GM18526 (cell line): ENCODE results near the gene QARS1.

ENCODE experiments used
- POLR2A ChIP-seq: IDR thresholded peaks from 3 replicates; pipeline ENCODE4 v1.6.1; 2011; ENCODE audit not compliant: insufficient read length; ENCODE audit errors: extremely low read depth

QARS1 gene

DNA sequence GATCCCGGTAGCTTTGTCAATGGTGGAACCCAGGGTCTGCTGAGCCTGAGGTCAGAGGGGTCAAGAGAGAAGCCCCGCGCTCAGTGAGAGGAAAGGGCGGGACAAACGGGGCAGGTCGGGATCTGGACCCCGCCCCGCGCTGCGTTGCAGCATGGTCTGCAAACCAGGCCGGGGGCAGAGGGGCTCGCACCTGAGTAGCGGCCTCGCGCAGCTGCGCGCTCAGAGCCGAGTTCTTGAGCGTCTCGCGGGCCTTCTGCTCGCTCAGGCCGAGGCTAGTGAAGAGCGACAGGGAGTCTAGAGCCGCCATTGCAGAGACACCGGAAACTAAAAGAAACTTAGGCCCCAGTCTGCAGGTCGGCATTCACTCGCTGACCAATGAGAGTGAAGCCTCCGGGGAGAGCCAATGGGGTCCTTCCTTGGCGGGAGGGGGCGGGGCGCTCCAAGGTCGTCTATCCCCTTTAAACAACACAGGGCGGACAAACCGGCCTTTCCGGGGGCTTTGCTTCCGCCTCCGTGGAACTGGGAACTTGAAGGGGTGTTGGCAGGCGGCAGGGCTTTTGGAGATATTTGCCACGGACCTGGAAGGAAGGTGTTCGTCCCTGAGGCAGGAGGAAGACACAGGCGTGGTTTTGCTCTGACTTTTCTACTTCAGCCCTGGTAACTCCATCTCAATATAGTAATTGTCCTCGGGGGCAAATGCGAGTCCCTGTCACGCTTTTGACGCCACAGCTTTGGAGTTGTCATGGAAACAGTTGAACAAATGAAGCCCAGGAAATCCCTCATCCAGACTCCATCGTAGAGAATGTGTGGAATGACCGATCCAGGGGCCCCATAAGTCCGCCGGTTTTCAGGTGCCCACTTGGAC is at the start of gene QARS1:
TSS of gene QARS1 (minus strand) at position 331 of the 865 bp plus-strand sequence. CDS start at position 307, 24 bp downstream.
- TF ChIP-seq POLR2A: peak; percentile 80

DNA sequence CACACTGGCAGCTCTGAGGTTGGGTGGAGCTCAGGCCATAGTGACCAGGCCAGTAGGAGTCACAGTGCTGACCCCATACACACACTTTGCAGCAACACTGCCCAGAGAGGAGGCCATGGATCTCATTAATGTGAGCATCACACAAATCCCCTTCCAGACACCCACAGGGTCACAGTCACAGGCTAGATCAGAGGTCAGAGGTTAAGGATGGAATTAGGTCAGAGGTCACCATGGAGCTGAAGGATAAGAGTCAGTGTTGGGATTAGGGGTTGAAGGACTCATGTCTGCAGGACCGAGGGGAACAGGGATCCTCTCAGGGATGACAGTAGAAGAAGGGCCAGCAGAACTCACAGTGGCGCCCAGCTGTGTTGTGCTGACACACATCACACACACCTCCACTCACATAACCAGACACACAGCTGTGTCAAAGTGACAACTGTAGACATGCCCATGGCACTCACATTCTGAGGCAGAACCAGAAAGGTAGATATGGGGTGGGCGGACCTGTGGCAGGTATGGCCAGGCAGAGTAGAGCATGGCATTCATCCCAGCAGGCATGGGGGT is 48.9 kb upstream of the QARS1 start:
- no peak for TF ChIP-seq POLR2A

DNA sequence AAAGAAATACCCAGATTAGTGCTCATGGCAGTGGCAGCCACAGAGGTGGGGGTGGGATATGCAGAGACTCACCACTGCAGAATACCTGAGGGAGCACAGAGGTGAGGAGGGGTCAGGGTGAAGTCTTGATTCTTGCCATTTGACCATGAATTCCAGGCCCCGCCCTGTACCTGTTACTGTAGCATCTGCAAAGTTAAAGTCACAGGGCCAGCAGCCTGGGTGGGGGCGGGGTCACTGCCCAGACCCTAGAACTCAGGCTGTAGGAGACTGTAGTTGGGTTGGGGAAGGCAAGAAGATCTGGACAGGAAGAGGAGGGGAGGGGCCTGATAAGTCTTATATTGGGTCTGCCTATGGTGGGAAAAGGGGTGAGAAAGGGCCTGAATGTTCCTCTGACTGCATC is 47.1 kb upstream of the QARS1 start:
- TF ChIP-seq POLR2A: no peak

GRCh38 chr3:49148159-49148558 is 43.6 kb upstream of the QARS1 start:
- no peak for TF ChIP-seq POLR2A

GRCh38 chr3:49140080-49140479 is 35.5 kb upstream of the QARS1 start:
- no peak for TF ChIP-seq POLR2A

DNA sequence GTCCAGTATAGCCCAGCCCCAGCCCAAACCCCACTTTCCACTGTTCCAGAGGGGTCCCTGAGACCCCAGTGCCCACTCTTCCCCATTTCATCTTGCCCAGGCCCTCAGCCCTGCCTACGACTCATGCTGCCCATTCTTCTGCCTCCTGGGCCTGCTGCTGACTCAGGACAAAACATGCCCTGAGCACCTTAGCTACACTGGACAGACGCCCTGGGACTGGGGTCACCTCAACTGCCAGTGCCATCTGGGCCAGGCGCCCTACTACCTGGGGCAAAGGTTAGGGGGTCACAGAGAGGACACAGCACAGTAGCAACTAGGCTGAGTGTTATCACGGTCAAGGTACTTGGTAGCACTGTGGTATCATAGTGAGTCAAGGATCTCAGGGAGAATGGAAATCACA is 30.9 kb upstream of the QARS1 start:
- TF ChIP-seq POLR2A: no peak

- no peak for TF ChIP-seq POLR2A
Observed at GRCh38 chr3:49134471-49135265, 30.1 kb upstream of the QARS1 start.

DNA sequence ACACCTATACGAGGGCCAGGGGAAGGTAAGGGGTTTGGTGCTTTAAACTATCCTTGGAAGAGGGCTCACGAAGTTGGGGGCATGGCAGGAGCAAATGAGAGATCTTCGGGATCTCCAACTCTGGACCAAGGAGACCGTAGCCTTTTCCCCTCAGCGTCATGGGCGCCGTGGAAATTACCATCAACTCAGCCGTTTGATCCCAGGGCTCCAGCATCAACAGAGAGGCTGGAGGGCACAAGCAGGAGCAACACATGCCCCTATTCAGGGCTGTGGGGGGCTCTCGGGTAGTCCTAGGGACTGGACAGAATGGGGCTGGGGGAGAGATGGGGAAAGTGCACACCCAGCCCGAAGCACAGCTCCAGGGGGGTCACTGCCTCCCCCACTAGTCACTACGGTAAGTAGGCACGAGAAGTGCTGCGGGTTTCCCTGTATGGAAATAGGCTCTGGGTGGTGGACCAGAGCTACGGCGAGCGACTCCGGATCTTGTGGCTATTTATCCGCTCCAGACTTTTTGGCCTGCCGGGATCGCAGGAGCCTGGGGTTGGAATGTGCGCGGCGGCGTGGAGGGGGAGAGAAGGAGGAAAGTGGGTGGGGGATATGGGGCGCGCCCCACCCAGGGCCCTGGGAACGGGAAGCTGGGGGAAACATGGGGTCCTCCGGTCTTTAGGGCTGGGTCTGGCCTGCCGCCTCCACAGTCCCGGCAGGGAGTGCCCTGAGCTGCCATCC is 28.8 kb upstream of the QARS1 start:
- no peak for TF ChIP-seq POLR2A

GRCh38 chr3:49132437-49133225 is 28.1 kb upstream of the QARS1 start, which contains the start of gene LAMB2:
Gene LAMB2 (minus strand): TSS chr3:49133050. CDS start chr3:49132867, 183 bp downstream.
- no peak for TF ChIP-seq POLR2A

DNA sequence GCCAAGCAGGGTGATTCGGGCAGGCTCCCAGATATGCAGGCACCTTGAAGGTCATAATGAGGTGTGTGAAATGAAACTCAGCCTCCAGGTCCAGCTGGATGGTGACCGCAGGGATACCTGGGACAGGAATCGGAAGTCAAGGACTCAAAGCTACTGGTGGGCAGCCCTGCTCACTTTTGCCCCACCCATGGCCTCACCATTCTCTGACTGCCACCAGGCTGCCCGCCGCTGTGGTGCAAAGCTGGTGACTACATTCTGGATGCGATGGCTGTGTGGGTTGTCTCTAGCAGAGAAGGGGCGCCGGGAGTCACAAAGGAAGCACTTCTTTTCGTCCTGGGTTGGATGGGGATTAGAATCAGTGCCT is 27.5 kb upstream of the QARS1 start:
- TF ChIP-seq POLR2A: no peak

DNA sequence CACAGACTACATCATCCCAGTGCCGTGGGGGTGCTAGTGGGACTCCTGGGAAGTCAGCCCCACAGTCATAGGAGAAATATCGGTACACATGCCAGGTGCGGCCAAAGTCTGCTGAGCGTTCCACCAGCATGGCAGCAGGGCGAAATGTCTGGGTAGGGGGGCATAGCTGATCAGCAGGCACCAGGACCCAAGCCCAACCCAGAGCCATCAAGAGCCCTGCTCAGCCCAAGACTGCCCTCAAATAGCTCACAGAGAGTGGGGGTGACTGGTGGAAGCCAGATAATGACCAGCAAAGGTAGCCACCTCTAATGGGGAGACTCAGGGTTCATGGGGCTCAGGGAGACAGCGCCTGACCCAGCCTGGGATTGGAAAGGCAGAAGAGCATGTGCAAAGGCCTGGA is 27.0 kb upstream of the QARS1 start:
- no peak for TF ChIP-seq POLR2A

- TF ChIP-seq POLR2A: no peak
Observed at GRCh38 chr3:49131040-49131439, 26.5 kb upstream of the QARS1 start.

GRCh38 chr3:49124991-49125670 is 20.6 kb upstream of the QARS1 start:
- no peak for TF ChIP-seq POLR2A

- no peak for TF ChIP-seq POLR2A
Observed at GRCh38 chr3:49124203-49124602, 19.6 kb upstream of the QARS1 start.
